GM21737 (cell line): Measurements from ENCODE around the gene RPS6KC1.
"Not testable (repeated sequence)": the region's sequence is repeated elsewhere in the genome, so short reads cannot be mapped to it uniquely, and the experiment has no call there.

Source experiments
- ATAC-seq: cut with Tn5 transposase; IDR thresholded peaks from one replicate; pipeline ENCODE4 v1.9.1; 2021; ENCODE audit warnings: mild to moderate bottlenecking, moderate library complexity; ENCODE audit not compliant: unreplicated experiment

The RPS6KC1 gene

DNA sequence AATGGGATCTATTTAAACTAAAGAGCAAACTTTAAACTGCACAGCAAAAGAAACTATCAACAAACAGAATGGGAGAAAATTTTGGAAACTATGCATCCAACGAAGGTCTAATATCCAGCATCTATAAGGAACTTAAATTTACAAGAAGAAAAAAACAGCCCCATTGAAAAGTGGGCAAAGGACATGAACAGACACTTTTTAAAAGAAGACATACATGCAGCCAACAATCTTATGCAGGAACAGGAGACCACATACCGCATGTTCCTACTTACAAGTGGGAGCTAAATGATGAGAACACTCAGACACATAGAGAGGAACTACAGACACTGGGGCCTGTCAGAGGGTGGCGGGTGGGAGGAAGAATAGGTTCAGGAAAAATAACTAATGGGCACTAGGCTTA is 149.6 kb downstream of the RPS6KC1 start:
- no peak for ATAC-seq

- ATAC-seq, result no peak
Observed at GRCh38 chr1:213201380-213202155, 150.5 kb downstream of the RPS6KC1 start.

GRCh38 chr1:213211201-213211600 is 160.2 kb downstream of the RPS6KC1 start:
- ATAC-seq, result no peak

DNA sequence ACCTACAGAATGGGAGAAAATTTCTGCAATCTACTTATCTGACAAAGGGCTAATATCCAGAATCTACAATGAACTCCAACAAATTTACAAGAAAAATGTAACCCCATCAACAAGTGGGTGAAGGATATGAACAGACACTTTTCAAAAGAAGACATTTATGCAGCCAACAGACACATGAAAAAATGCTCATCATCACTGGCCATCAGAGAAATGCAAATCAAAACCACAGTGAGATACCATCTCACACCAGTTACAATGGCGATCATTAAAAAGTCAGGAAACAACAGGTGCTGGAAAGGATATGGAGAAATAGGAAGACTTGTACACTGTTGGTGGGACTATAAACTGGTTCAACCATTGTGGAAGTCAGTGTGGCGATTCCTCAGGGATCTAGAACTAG is 168.0 kb downstream of the RPS6KC1 start:
- not testable (repeated sequence) for ATAC-seq

DNA sequence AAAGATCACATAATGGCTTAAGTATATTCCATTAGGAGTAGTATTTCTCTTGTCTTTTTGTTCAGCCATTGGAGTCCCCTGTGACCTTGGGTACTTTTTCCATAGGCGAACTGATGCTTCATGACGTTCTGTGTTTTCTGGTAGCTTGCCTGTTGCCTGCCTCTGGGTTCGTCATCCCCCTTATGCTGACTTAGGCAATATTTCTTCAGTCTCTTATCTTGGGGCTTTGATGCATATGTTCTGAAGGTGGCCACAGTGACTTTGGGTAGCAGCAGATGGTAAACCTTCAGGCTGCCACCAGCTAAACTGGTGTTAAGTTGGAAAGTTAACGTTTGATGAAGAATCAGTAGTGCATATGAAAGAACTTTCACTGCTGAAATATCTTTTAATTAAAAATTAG is 170.2 kb downstream of the RPS6KC1 start:
- no peak for ATAC-seq

DNA sequence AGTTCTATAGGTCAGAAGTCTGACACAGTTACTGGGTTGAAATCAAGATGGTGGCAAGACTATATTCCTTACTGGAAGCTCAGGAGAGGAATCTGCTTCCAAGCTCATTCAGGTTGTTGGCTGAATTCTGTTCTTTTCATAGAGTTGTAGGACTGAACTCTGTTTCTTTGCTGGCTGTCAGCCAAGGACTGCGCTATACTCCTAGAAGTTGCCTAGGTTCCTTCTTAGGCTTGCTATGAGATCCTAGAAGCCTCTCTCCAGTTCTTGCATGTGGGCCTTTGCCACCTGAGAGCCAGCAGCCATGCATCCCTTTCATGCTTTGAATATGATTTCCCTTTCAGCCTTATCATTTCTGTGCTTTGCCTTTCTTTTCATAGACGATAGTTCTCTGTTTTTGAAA is 176.4 kb downstream of the RPS6KC1 start:
- ATAC-seq, result no peak

- no peak for ATAC-seq
Observed at GRCh38 chr1:213231795-213232231, 180.8 kb downstream of the RPS6KC1 start.

- ATAC-seq, result no peak
Observed at GRCh38 chr1:213242883-213243282, 191.8 kb downstream of the RPS6KC1 start.

DNA sequence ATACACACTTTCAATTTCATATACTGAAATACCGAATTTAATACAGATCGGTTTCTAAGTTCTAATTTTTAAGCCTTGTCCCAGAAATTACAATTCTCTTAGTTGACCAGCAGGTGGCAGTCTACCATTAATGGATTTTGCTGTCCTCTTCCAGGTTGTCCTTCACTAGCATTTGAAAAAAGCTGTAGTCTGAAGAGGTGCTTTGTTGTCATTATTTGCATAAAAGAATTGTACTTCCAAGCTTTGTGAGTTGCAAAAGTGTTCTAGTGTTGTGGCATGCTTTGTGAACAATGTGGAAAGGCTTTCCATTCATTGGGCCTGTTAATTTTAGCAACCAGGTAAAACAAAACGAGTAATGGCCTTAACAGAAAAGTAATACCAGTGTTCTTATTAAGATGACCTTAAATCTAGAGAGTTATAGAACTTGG is 193.6 kb downstream of the RPS6KC1 start:
- ATAC-seq, result no peak

- ATAC-seq, result no peak
Observed at GRCh38 chr1:213245260-213245910, 194.3 kb downstream of the RPS6KC1 start.

GRCh38 chr1:213247038-213247437 is 196.0 kb downstream of the RPS6KC1 start:
- no peak for ATAC-seq

- ATAC-seq, result no peak
Observed at GRCh38 chr1:213249395-213249794, 198.4 kb downstream of the RPS6KC1 start.

DNA sequence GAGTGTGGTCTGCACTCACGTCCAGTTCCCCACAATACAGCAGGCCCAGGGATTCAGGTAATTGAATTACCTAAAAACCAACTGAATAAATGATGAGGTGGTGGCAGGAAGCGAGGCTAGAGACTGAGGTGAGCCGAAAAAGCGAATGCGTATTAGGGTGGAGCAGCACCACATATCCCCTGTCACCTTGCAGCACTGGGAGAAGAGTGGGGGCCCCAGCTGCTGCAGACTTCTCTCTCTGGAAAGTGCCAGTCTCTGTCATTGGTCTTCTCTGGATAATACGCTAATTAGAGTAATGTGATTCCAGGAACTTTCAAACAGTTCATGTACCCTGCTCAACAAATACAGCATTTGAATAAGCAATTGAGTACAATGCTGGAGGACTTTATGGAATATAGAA is 199.0 kb downstream of the RPS6KC1 start:
- ATAC-seq, result no peak

DNA sequence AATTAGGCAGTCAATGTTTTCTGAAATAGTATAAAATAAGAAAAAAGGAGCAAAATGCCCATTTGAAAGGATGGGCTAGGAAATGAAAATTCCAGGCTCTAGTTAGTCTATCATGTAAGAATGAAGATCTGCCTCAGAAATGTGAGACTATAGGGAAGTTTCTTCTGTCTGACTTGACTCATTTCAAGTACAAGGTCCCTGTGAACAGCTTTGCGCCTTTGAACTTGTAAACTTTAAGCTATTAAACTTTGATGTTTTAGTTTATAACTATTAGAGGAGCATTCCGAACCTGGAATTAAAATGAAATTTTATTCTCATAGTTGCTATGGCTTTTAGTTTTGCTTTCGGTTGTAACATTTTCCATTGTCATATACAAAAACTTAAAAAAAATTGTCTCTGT is 199.4 kb downstream of the RPS6KC1 start:
- ATAC-seq, result no peak

GRCh38 chr1:213251972-213252371 is 200.9 kb downstream of the RPS6KC1 start:
- ATAC-seq, result no peak

GRCh38 chr1:213256438-213257087 is 205.5 kb downstream of the RPS6KC1 start:
- ATAC-seq, result peak; percentile 75

- ATAC-seq, result no peak
Observed at GRCh38 chr1:213260311-213261075, 209.5 kb downstream of the RPS6KC1 start.

- no peak for ATAC-seq
Observed at GRCh38 chr1:213264531-213264930, 213.5 kb downstream of the RPS6KC1 start.

DNA sequence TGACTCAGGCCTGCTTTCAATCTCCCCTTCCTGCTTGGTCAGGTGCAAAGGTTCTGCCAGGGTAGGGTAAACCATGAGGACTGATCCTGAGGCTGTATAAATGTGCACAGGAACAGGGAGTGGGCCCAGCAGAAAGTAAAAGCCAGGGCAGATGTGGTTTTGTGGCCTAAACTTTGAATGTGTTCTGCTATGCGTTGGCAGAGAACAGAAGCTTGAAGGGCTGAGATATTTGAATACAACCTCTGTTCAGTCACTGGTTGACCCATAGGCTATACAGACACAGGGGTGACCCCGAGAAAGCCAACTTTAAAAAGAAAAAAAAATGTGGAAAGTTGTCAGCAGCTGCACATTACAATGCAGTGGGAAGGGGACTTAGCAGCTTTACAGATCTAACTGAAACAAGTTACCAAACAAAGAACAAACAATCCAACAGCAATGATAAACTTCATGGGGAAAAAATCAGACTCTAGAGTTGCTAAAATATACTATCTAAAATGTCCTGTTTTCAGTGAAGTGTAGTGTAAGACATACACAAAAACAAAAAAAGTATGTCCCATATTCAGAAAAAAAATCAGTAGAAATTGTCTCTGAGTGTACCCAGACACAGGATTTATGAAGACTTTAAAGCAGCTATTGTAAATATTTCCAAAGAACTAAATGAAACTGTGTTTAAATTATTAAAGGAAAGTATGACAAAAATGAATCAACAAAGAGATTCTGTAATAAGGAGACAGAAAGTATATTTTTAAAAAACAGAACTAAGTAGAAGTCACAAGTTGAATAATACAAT is 216.1 kb downstream of the RPS6KC1 start:
- ATAC-seq, result no peak

- no peak for ATAC-seq
Observed at GRCh38 chr1:213268221-213268620, 217.2 kb downstream of the RPS6KC1 start.
